H9 (cell line): Measurements from ENCODE around the gene STEAP2. TPM values are rescaled to one million over a fixed set of nuclear protein-coding genes. Genes with fewer than 3 reads are reported as not detected.

ENCODE experiments used
- DNase-seq: peaks from one replicate; pipeline ENCODE4 v3.0.0-alpha.2; 2017
- H2AFZ ChIP-seq: one replicate; pipeline ENCODE4 v1.6.1; 2013; ENCODE audit warnings: mild to moderate bottlenecking, low read length, control low read depth, moderate library complexity
- H2AK5ac ChIP-seq: 2 replicates; pipeline ENCODE4 v1.6.1; 2013; ENCODE audit warnings: low read length, control low read depth, mixed read lengths; ENCODE audit not compliant: insufficient read length
- H2BK120ac ChIP-seq: one replicate; pipeline ENCODE4 v1.6.1; 2013; ENCODE audit warnings: low read depth, mild to moderate bottlenecking, low read length, control low read depth, inconsistent platforms; ENCODE audit not compliant: poor library complexity, severe bottlenecking
- H2BK12ac ChIP-seq: 2 replicates; pipeline ENCODE4 v1.6.1; 2013; ENCODE audit warnings: low read length, control low read depth, mixed read lengths, low read depth; ENCODE audit not compliant: insufficient read length
- H2BK15ac ChIP-seq: 2 replicates; pipeline ENCODE4 v1.6.1; 2013; ENCODE audit warnings: low read depth, low read length, control low read depth
- H2BK20ac ChIP-seq: one replicate; pipeline ENCODE4 v1.6.1; 2013; ENCODE audit warnings: low read depth, mild to moderate bottlenecking, low read length, control low read depth, inconsistent platforms; ENCODE audit not compliant: poor library complexity, severe bottlenecking
- H2BK5ac ChIP-seq: 2 replicates; pipeline ENCODE4 v1.6.1; 2013; ENCODE audit warnings: low read length, control low read depth, mixed read lengths; ENCODE audit not compliant: insufficient read length
- H3K14ac ChIP-seq: 2 replicates; pipeline ENCODE4 v1.6.1; 2013; ENCODE audit warnings: low read length, control low read depth; ENCODE audit not compliant: insufficient read depth
- H3K18ac ChIP-seq: 2 replicates; pipeline ENCODE4 v1.6.1; 2013; ENCODE audit warnings: low read depth, mild to moderate bottlenecking, mixed read lengths, low read length, control low read depth; ENCODE audit not compliant: insufficient read length
- H3K23ac ChIP-seq: 2 replicates; pipeline ENCODE4 v1.6.1; 2013; ENCODE audit warnings: low read length, control low read depth, mixed read lengths, low read depth; ENCODE audit not compliant: insufficient read length
- H3K23me2 ChIP-seq: 2 replicates; pipeline ENCODE4 v1.6.1; 2013; ENCODE audit warnings: low read depth, mild to moderate bottlenecking, mixed read lengths, low read length, control low read depth; ENCODE audit not compliant: insufficient read length, poor library complexity, severe bottlenecking
- H3K27ac ChIP-seq: 2 replicates; pipeline ENCODE4 v1.5.1; 2013; ENCODE audit warnings: low read length, control low read depth, mixed read lengths, low read depth; ENCODE audit not compliant: insufficient read length
- H3K27me3 ChIP-seq: 2 replicates; pipeline ENCODE4 v1.6.1; 2013; ENCODE audit warnings: low read length, control low read depth, inconsistent platforms; ENCODE audit not compliant: insufficient read depth
- H3K4ac ChIP-seq: 2 replicates; pipeline ENCODE4 v1.6.1; 2013; ENCODE audit warnings: low read depth, mild to moderate bottlenecking, control low read depth, inconsistent platforms, low read length, moderate library complexity
- H3K4me1 ChIP-seq: 2 replicates; pipeline ENCODE4 v1.6.1; 2013; ENCODE audit warnings: low read length, control low read depth, inconsistent platforms; ENCODE audit not compliant: insufficient read depth
- H3K4me2 ChIP-seq: 2 replicates; pipeline ENCODE4 v1.6.1; 2013; ENCODE audit warnings: low read length, control low read depth, mixed read lengths; ENCODE audit not compliant: insufficient read length, insufficient read depth
- H3K56ac ChIP-seq: 2 replicates; pipeline ENCODE4 v1.6.1; 2013; ENCODE audit warnings: low read depth, mild to moderate bottlenecking, mixed read lengths, low read length, control low read depth; ENCODE audit not compliant: insufficient read length
- H3K79me1 ChIP-seq: 2 replicates; pipeline ENCODE4 v1.6.1; 2013; ENCODE audit warnings: low read depth, mild to moderate bottlenecking, moderate library complexity, low read length, control low read depth, inconsistent platforms; ENCODE audit not compliant: insufficient read depth, poor library complexity, severe bottlenecking
- H3K79me2 ChIP-seq: 2 replicates; pipeline ENCODE4 v1.6.1; 2013; ENCODE audit warnings: low read length, control low read depth, inconsistent platforms; ENCODE audit not compliant: insufficient read depth
- H3K9ac ChIP-seq: 2 replicates; pipeline ENCODE4 v1.6.1; 2013; ENCODE audit warnings: low read length, control low read depth, mixed read lengths; ENCODE audit not compliant: insufficient read length; ENCODE audit errors: extremely low read depth
- H3K9me3 ChIP-seq: one replicate; pipeline ENCODE4 v1.6.1; 2013; ENCODE audit warnings: low read depth, low read length, inconsistent platforms; ENCODE audit not compliant: control insufficient read depth
- H3T11ph ChIP-seq: one replicate; pipeline ENCODE4 v1.6.1; 2013; ENCODE audit warnings: mild to moderate bottlenecking, low read length, control low read depth, inconsistent platforms
- H4K20me1 ChIP-seq: one replicate; pipeline ENCODE4 v1.6.1; 2013; ENCODE audit not compliant: control insufficient read depth, insufficient read length, insufficient read depth
- H4K5ac ChIP-seq: 2 replicates; pipeline ENCODE4 v1.6.1; 2013; ENCODE audit warnings: low read depth, mild to moderate bottlenecking, mixed read lengths, low read length, control low read depth; ENCODE audit not compliant: insufficient read length
- H4K8ac ChIP-seq: replicated peaks from 2 replicates; pipeline ENCODE4 v1.6.1; 2013; ENCODE audit warnings: low read length, control low read depth, mixed read lengths, low read depth; ENCODE audit not compliant: insufficient read length
- H4K91ac ChIP-seq: 2 replicates; pipeline ENCODE4 v1.6.1; 2013; ENCODE audit warnings: low read depth, mild to moderate bottlenecking, moderate library complexity, mixed read lengths, low read length, control low read depth; ENCODE audit not compliant: insufficient read length
- H3K27ac Mint-ChIP-seq, 3 experiments: 2 replicates in 2 of 3; 3 replicates in 1 of 3; pipeline ENCODE4 v1.8.0; 2020 to 2021; ENCODE audit warnings: mixed read lengths in 3 of 3, mild to moderate bottlenecking in 1 of 3, moderate library complexity in 1 of 3
- H3K27me3 Mint-ChIP-seq: 2 replicates; pipeline ENCODE4 v1.8.0; 2021; ENCODE audit warnings: low read depth, mild to moderate bottlenecking, moderate library complexity, mixed read lengths
- H3K36me3 Mint-ChIP-seq, 3 experiments: 2 replicates in 2 of 3; 3 replicates in 1 of 3; pipeline ENCODE4 v1.8.0; 2020 to 2021; ENCODE audit warnings: low read depth in 3 of 3, mixed read lengths in 3 of 3; ENCODE audit not compliant: insufficient read depth in 1 of 3
- H3K4me1 Mint-ChIP-seq, 2 experiments: 2 replicates each; pipeline ENCODE4 v1.8.0; 2020; ENCODE audit warnings: mixed read lengths in 2 of 2
- H3K4me3 Mint-ChIP-seq, 2 experiments: 2 replicates in 1 of 2; 3 replicates in 1 of 2; pipeline ENCODE4 v1.8.0; 2020 to 2021; ENCODE audit warnings: mild to moderate bottlenecking in 2 of 2, mixed read lengths in 2 of 2, moderate library complexity in 1 of 2
- H3K9me3 Mint-ChIP-seq, 2 experiments: 2 replicates in 1 of 2; 3 replicates in 1 of 2; pipeline ENCODE4 v1.8.0; 2020; ENCODE audit warnings: mild to moderate bottlenecking in 2 of 2, mixed read lengths in 2 of 2, moderate library complexity in 1 of 2
- WGBS: extraction: QIAGEN DNeasy Blood & Tissue Kit; methylation state at CpG from one replicate; pipeline ENCODE4 v1.1.7; 2013; ENCODE audit warnings: missing lambda C conversion rate, low lambda C conversion rate, mixed read lengths; ENCODE audit not compliant: insufficient read length; ENCODE audit errors: extremely low coverage; 5-methylcytosine and 5-hydroxymethylcytosine counted together
- total RNA-seq: library from RNA; stranded (reverse); gene quantifications from 2 replicates; pipeline ENCODE4 v1.2.1, GENCODE V29; 2021
- TF ChIP-seq, protein P1 (sequence below): fragments of 200-600 bp; sonication (generic); conservative IDR thresholded peaks from 3 replicates; pipeline ENCODE4 v1.8.0; 2021; ENCODE audit warnings: antibody characterized with exemption, mild to moderate bottlenecking

Gene STEAP2
- total RNA-seq, 1 experiment from 2014 or later, result 6.7 TPM

DNA sequence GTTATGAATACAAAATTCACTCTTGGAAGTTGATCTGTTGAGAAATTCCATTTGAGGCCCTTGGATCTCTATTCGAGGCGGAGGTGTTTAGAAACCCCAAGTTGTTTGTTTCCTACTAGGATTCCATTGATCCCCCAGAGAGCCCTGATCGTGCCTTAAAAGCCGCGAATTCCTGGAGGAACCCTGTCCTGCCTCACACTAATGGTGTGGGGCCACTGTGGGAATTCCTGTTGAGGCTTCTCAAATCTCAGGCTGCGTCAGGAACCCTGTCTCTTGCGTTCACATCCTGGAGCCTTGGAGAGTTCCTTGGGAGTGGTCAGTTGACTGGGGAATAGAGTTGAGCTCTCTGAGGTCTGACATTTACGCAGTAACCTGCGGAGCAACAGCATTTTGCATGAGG, 34.6 kb downstream of the STEAP2 start:
- Mint-ChIP-seq H3K27me3 (peaks cover 30% of the 10 kb centered on the region), H3K4me3 (peak overlapping the region; percentile 84 to 94), H3K36me3 (no peaks in the 10 kb centered on the region; a peak in 1 of 7 replicates), H3K9me3 (no peaks in the 10 kb centered on the region), H3K27ac (peak overlapping the region in 2 of 3 experiments; percentile 61 to 79; a peak in 4 of 7 replicates), H3K4me1 (peaks cover 36 to 52% of the 10 kb centered on the region in 2 experiments)
- Histone ChIP-seq H3K4me2 (peak overlapping the region; percentile 78), H3K9ac (no peak overlapping the region), H2AFZ (no peak overlapping the region), H3K27me3 (no peaks in the 10 kb centered on the region), H3K23me2 (peaks cover 12% of the 10 kb centered on the region), H3K14ac (no peak overlapping the region), H2BK5ac (no peak overlapping the region), H2BK120ac (no peak overlapping the region), H3T11ph (no peak overlapping the region), H3K79me2 (no peaks in the 10 kb centered on the region), H3K79me1 (no peaks in the 10 kb centered on the region), H3K27ac (no peak overlapping the region), H4K8ac (no peak overlapping the region), H3K56ac (no peak overlapping the region), H2BK15ac (no peak overlapping the region), H3K18ac (no peak overlapping the region), H3K4me1 (peaks cover 1% of the 10 kb centered on the region; the same call in 1 of the 2 replicates), H2BK20ac (no peak overlapping the region), H4K91ac (no peak overlapping the region), H2AK5ac (no peak overlapping the region), H3K23ac (no peak overlapping the region), H4K5ac (no peak overlapping the region), H4K20me1 (no peaks in the 10 kb centered on the region), H2BK12ac (no peak overlapping the region), H3K4ac (no peak overlapping the region), H3K9me3 (no peaks in the 10 kb centered on the region)
- DNase-seq, result peak; percentile 47
- no CpG with 5 or more reads among the region's 9 CpGs for WGBS
- TF ChIP-seq, protein P1, sequence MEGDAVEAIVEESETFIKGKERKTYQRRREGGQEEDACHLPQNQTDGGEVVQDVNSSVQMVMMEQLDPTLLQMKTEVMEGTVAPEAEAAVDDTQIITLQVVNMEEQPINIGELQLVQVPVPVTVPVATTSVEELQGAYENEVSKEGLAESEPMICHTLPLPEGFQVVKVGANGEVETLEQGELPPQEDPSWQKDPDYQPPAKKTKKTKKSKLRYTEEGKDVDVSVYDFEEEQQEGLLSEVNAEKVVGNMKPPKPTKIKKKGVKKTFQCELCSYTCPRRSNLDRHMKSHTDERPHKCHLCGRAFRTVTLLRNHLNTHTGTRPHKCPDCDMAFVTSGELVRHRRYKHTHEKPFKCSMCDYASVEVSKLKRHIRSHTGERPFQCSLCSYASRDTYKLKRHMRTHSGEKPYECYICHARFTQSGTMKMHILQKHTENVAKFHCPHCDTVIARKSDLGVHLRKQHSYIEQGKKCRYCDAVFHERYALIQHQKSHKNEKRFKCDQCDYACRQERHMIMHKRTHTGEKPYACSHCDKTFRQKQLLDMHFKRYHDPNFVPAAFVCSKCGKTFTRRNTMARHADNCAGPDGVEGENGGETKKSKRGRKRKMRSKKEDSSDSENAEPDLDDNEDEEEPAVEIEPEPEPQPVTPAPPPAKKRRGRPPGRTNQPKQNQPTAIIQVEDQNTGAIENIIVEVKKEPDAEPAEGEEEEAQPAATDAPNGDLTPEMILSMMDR, result no peak
